H7 (cell line): ENCODE measurements around the gene SLC6A12. TPM values are rescaled to one million over a fixed set of nuclear protein-coding genes. Genes with fewer than 3 reads are reported as not detected.

ENCODE experiments used
- DNase-seq: peaks from one replicate; pipeline ENCODE4 v3.0.0; 2012
- H3K27me3 ChIP-seq: 2 replicates; pipeline ENCODE4 v1.6.0; 2011; ENCODE audit warnings: mild to moderate bottlenecking, low read length; ENCODE audit not compliant: control insufficient read depth, insufficient read depth
- H3K36me3 ChIP-seq: replicated peaks from 2 replicates; pipeline ENCODE4 v1.5.1; 2011; ENCODE audit warnings: low read length; ENCODE audit not compliant: control insufficient read depth, insufficient read depth
- H3K4me3 ChIP-seq: 2 replicates; pipeline ENCODE4 v1.5.1; 2011; ENCODE audit warnings: low read depth, mild to moderate bottlenecking, control low read depth, low read length, moderate library complexity; ENCODE audit not compliant: insufficient read depth
- total RNA-seq: library from RNA; depleted of rRNA; stranded (reverse); fragments of >200 nt; shearing (Covaris generic); gene quantifications from 2 replicates; pipeline ENCODE4 v1.2.3, GENCODE V29; 2014; rRNA removed

Gene SLC6A12
- total RNA-seq, 1 experiment from 2014 or later, result 0.31 TPM

DNA sequence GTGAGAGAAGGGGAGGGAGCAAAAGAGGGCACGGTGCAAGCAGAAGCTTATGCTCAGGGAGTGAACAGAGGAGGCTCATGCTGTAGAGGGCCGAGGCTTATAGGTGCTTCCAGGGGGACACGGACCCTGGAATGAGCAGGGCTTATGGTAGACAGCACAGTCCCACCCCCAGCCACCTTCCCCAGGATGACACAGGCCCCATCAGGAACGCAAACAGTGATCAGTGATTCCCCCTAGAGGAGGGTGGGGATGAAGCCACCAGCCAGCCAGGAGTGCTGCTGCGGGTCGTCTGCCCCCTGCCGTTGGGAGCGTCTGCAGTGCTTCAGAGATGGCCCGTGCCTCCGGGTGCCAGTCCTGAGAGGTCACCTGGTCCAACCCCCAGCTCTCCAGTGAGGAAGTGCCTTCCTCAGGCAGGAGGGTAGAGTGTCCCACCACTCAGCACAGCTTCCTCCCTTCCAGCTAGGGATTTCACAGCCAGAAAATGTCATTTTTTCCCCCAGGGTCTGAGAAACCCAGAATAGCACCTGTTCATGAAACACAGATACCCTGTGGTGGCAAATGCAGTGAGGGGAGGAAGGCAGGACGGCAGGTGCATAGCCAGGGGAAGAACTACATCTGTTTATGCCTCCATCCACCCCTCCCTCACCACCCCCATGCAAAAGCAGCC, 60.7 kb downstream of the SLC6A12 start:
- H3K4me3 ChIP-seq, result no peak overlapping the region
- no peaks in the 10 kb centered on the region for H3K27me3 ChIP-seq
- peak; percentile 95 for DNase-seq
- H3K36me3 ChIP-seq, result no peaks in the 10 kb centered on the region

DNA sequence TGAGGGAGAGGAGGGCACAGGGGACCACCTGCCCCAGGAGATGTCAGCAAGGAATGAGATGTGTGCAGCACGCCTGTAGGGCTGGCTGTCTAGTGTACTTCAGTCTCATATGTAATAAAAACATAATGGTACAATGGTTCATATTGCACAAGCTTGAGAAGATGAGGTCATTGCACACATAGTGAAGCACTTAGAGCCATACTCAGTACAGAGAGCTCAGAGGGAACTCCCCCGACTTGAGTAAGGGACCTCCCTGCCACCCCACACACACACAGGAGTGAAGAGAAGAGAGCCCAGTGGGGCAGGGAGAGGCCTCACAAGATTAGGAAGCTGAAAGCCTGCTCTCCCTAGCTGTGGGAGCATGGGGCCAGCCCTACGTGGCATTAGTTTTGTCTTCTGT, 61.5 kb downstream of the SLC6A12 start:
- Histone ChIP-seq H3K27me3 (no peaks in the 10 kb centered on the region), H3K36me3 (no peaks in the 10 kb centered on the region), H3K4me3 (no peak overlapping the region)
- no peak for DNase-seq

DNA sequence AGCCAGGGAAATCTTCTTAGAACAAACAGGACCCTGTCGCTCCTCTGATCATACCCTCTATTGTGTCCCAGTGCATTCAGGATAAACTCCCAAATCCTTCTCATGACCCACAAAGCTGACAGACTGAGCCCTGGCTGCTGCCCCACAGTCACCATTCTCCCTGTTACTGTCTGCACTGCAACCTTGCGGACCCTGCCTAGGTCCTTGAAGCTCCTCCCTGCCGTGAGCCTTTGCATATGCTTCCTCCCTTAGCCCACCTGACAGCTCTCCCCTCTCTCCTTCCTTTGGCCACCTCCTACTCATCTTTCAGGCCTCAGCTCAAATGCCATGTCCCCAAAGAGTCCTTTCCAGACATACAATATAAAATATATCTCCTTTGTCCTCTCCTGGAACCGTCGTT, 62.4 kb downstream of the SLC6A12 start:
- H3K36me3 ChIP-seq, result no peaks in the 10 kb centered on the region
- DNase-seq, result peak; percentile 70
- no peaks in the 10 kb centered on the region for H3K27me3 ChIP-seq
- H3K4me3 ChIP-seq, result no peak overlapping the region

DNA sequence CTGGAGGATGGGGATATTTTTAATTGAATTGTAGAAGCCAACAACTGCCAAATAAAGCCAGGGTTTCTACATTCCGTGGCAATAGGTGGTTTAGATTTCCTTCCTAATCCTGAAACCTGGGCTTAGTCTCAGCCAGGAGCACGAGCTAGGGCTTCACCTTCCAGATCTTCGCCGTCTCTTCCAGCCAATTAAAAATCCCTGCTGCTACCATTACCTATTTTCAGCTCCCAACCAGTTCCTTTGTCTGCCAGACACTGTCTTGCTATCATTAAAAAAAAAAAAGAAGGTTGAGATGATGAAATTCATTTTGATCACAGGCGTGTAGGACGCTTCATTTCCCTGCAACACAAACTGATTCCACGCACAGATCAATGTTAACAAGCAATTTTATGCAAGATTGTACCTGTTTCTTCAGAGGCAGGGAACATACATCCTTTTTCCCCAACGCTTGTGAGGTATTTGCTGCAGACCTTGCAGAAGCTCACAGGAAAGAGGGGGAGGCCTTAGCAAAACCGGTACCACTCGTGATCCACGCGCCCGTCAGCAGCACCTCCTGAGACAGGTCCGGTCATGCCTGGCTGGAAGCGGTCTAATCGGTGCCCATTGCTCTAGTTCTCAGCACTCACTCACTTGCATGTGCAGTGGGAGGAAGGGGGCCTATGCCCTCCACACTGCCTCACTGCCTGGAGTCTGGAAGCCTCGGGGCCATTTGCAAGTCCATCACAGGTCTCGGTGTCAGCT, 65.1 kb downstream of the SLC6A12 start:
- Histone ChIP-seq H3K27me3 (no peaks in the 10 kb centered on the region), H3K4me3 (no peak overlapping the region), H3K36me3 (no peaks in the 10 kb centered on the region)
- DNase-seq, result no peak

DNA sequence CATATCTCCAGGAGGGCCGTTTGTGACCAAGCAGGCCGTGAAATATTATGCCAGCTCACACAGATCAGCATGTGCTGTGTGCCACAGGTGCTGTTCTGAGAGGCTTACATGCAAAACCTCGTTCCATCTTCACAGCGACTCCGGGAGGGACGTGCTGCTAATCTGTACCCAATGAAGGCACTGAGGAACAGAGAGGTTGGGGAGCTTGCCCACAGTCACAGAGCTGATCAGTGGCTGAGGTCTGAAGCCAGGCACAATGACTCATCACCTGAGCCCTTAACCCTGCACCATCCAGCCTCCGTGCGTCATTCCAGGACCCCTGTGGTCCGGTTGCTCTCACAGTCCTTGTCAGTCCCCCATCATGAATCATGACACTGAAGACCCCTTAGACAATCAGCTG, 66.7 kb downstream of the SLC6A12 start:
- Histone ChIP-seq H3K27me3 (no peaks in the 10 kb centered on the region), H3K4me3 (no peak overlapping the region), H3K36me3 (no peaks in the 10 kb centered on the region)
- no peak for DNase-seq

DNA sequence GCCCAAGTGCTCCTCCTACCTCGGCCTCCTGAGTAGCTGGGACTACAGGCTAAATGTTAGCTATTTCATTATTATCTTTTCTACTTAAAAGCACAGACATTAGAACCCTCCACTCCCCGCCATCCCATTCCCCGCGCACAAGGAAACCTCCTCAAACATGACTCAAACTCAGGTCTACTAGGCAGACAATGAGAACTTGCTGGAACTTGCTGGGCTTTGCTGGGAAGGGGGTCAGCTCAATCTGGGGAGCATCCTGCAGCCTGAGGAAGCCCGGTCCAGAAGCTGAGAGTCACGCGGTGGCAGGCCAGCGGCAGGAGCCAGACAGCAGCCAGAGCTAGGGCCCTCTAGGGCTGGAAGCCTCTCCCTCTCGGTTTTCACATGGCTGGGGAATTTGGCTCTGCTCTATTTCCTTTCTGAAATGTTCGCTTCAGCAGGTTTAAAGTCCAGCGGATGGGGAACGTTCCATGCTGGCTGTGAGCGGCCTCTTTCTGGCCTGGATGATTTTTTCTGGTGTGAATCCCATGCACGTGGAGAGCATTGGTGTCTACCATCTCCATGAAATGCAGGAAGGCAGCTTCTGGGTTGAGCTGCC, 68.5 kb downstream of the SLC6A12 start:
- H3K4me3 ChIP-seq, result no peak overlapping the region
- peaks cover 5% of the 10 kb centered on the region for H3K27me3 ChIP-seq
- no peaks in the 10 kb centered on the region for H3K36me3 ChIP-seq
- DNase-seq, result no peak

DNA sequence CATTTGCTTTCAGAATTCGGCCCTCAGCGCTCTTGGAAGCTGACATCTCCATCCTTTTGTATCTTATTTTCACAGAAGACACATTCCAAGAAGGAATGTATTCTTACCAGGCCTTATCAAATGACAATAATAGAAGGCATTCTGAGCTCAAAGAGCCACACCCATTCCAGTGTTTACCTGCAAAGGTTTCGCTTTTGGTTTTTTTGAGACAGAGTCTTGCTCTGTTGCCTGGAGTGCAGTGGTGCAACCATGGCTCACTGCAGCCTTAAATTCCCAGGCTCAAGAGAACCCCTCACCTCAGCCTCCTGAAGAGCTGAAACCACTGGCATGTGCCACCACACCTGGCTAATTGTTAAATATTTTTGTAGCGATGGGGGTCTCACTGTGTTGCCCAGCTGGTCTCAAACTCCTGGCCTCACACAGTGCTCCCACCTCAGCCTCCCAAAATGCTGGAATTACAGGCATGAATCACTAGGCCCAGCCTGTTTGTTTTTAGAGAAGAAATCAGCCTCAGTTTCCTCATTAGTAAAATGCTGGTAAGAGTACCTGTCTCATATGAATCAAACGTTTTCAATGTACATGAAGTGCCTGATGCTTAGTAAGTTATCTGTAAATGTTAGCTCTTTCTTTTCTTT, 69.2 kb downstream of the SLC6A12 start:
- Histone ChIP-seq H3K4me3 (no peak overlapping the region), H3K36me3 (no peaks in the 10 kb centered on the region), H3K27me3 (peaks cover 7% of the 10 kb centered on the region)
- no peak for DNase-seq

DNA sequence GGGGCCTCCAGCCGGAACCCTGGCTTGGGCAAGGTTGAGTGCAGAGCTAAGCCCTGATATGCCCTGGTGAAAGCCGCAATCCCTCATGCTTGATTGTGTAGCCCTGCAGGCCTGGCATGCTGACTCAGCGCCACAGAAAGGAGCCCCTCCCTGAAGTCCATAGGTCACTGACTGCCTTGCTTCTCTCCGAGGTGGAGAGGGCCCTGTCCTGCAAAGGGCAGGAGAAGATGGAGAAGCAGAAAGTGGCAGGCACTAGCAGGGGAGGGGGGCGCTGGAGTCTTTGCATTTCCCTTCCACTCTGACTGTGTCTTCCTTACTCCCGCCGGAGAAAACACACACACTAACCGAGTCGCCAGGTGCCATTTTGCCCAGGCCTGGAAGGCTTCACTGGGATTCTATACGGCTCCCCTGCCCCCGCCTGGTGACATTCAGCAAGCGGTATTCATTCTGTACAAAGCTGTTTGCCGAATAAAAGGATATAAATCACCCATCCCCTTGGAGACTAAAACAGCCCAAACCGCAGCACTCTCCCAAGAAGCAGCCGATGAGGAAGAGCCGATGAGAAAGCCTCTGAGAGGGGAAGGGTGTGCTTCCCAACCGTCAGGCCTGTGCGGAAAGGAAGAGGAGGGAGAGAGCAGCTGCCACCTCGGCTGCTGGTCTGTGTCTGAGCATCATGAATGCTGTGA, 69.8 kb downstream of the SLC6A12 start:
- no peak overlapping the region for H3K4me3 ChIP-seq
- DNase-seq, result no peak
- H3K36me3 ChIP-seq, result no peaks in the 10 kb centered on the region
- H3K27me3 ChIP-seq, result peaks cover 10% of the 10 kb centered on the region

DNA sequence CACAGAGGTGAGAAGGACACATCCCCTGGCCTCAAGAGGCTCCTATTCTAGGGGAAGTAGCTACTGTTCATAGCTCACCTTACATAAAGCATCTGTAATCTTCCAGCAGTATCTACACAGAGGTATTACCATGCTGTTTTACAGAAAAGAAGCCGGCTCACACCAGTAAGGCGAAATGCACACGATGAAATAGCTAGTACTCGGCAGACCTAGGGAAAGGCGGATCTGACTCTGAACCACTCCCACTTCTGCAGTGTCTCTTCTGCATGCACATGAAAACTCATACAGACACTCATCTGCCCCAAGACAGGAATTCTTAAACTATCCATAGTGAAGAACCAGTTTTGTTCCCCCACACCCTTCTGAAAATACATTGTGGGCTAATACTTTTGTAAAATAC, 73.8 kb downstream of the SLC6A12 start:
- Histone ChIP-seq H3K27me3 (peaks cover 17% of the 10 kb centered on the region), H3K4me3 (no peak overlapping the region; the same call in 1 of the 2 replicates)

More for the DNA sequence above, 73.8 kb downstream of the SLC6A12 start:
- no peaks in the 10 kb centered on the region for H3K36me3 ChIP-seq
- DNase-seq, result no peak

Other genes with a start within 250 kb of the SLC6A12 start
- gene IQSEC3, start 147.4 kb downstream of the SLC6A12 start, total RNA-seq, result 0.45 and 0.81 TPM in 2 replicates
- not detected in 2 replicates for gene SLC6A13, start 48.7 kb upstream of the SLC6A12 start, total RNA-seq
- 17.5 and 37.3 TPM in 2 replicates for gene KDM5A, start 175.2 kb upstream of the SLC6A12 start, total RNA-seq
- 26.6 and 40.1 TPM in 2 replicates for gene CCDC77, start 187.5 kb upstream of the SLC6A12 start, total RNA-seq
- gene B4GALNT3, start 245.8 kb upstream of the SLC6A12 start, total RNA-seq, result 10.9 and 15.5 TPM in 2 replicates